ENCODE measurements around the gene CD4. TPM values are rescaled to one million over a fixed set of nuclear protein-coding genes. Genes with fewer than 3 reads are reported as not detected.

CD4 gene
- not detected in 2 replicates for total RNA-seq

DNA sequence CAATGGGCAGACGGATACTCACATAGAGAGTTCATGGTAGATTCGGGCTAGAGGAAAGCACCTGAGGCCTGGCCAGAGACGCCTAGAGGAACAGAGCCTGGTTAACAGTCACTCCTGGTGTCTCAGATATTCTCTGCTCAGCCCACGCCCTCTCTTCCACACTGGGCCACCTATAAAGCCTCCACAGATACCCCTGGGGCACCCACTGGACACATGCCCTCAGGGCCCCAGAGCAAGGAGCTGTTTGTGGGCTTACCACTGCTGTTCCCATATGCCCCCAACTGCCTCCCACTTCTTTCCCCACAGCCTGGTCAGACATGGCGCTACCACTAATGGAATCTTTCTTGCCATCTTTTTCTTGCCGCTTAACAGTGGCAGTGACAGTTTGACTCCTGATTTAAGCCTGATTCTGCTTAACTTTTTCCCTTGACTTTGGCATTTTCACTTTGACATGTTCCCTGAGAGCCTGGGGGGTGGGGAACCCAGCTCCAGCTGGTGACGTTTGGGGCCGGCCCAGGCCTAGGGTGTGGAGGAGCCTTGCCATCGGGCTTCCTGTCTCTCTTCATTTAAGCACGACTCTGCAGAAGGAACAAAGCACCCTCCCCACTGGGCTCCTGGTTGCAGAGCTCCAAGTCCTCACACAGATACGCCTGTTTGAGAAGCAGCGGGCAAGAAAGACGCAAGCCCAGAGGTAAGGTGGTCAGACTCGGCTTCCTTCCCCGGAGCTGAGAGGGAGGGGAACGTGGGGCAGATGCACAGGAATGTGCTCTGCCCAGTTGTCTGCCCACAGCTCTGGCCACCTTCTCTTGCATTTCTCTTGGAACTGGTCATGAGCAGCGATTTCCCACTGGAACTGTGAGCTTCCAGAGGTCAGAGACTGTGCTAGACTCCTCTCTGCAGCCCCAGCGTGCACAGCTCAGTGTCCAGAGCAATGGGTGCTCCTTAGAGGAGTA lies at the start of gene CD4:
Gene CD4 (plus strand): TSS at position 557 of the 953 bp plus-strand sequence. CDS start 10,611 bp downstream, outside the sequence.

DNA sequence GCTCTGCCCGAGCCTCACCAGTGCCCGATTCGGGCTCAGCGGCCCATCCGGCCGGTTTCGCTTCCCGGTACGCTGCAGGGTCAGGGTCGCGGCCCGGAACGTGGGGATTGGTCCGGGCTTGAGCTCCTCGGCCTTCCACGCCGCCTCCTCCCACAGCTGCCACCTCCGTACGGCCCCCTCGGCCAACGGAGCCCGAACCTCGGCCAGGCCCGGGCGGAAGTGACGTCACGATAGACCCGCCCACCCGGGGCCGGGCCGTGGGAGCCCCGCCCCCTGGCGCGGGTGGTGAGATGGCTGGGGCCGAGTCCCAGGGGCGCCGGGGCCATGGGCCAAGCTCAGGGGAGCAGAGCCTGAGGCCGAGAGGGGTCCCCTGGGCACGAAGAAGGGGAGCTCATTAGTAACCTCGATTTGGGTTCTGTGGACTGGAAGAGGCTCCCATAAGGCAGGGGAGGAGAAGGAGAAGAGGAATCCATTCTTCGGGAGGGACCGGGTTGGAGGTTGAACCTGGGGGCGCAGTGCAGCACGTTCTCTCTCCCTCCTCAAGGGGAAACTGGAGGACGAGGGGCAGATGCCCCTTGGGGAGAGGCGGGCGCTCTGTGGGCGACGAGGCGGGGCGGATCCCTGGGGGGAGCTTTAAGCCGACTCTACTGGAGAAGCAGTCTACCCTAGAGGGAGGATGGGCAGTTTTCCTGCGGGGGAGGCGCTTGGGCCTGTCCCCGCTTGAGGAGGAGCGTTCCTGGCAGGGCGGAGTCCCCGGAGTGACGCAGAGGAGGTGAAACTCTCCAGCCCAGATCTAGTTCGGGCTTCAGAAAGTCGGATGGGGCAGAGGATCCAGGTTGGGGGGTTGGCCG lies 36.2 kb upstream of the CD4 start, which contains the start of gene MLF2:
Gene MLF2 (minus strand): TSS at position 221 of the 851 bp plus-strand sequence. CDS start 807 bp downstream, outside the sequence.

DNA sequence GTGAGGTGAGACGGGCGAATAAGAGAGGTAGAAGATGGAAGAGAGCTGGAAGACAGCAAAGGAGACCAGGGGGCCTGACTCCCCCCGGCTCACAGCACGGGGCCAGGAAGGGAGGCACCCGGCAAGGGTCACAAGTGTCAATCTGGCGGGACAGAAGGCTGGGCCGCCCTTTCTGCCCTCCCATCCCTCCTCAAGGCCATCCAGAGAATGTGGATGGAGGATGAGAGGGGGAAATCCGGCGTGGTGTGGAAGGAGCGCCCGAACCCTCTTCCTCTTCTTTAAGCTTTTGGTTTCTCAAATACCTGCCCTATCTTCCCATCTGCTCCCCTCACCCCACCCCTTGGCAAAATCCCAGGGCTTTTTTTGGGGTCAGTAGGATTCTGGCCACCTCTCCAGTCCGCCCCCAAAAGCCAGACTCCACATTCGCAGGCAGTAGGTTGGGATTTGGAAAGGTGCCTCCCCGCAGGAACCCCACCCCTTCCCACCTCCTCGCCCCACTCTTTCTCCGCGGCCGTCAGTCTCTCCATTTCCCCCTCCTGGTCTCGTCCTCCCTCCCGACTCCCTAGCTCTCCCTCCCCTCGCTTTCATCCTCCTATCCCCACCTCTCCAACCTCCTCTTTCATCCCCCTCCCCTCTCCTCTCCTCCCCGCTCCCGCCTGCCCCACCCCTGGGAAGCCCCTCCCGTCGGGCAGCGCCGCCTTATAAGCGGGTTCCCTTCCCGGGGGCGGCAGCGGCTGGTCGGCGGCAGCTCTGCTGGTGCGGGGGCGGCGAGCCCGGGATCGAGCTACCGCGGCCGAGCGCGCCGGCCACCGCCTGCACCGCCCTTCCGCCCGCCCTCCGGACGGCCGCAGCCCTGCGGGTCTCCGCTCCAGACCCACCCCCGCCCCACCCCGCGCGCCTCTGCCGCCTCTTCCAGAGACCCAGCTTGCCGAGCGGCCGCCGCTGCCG lies 23.4 kb upstream of the CD4 start, which contains the start of gene PTMS:
Gene PTMS (plus strand): TSS at position 730 of the 948 bp plus-strand sequence. CDS start 343 bp downstream, outside the sequence.

GRCh38 chr12:6772331-6772695 lies 17.0 kb upstream of the CD4 start, which contains the start of gene LAG3:
Gene LAG3, plus strand, starts transcription at chr12:6772520. Its CDS starts 333 bp downstream, at chr12:6772853.

DNA sequence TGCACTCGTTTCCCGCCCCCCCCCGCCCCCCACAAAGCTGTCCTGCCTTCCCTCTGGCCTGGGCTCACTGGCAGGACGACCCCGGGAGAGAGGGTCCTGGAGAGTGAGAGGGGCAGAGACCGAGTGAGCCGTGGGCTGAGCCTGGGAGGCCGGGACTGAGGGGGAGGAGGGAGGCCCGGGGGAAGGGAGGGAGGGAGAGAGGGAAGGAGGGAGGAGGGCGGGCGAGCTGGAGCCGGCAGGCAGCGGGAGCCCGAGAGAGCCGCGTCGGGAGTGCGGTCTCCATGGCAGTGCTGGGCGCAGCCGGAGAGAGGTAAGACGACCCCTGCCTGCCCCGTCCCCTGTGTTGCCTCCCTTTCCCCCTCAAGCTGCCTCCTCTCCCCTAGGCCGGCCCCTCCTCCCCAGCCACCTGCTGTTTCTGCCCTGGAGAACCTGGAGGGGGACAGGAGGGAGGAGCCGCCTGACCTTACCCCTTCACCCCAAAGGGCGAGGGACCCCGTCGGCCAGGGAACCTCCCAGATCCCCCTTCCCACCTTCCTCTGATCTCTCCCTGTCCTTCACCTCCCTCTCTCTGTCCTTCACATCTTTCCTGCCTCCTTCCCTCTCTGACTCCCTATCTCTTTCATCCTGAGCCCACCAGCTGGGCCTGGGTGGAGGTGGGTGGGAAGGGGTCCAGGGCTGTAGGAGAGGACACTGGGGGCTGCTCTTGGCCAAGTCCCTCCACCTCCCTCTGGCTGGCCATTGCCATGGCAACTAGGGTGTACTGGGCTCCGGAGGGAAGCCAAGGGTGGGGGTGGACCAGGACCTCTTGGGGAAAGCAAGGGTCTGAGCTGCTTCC lies 32.5 kb downstream of the CD4 start, which contains the start of gene GPR162:
Gene GPR162 (plus strand): TSS at position 231 of the 835 bp plus-strand sequence. CDS start 2,078 bp downstream, outside the sequence.

GRCh38 chr12:6827982-6828780 lies 38.9 kb downstream of the CD4 start, which contains the start of gene P3H3:
Gene P3H3, plus strand, starts transcription at chr12:6828407. Its CDS starts 34 bp downstream, at chr12:6828441.

GRCh38 chr12:6840761-6841515 lies 51.6 kb downstream of the CD4 start, which contains the start of gene GNB3:
Gene GNB3, plus strand, starts transcription at chr12:6840925. Its CDS starts 363 bp downstream, at chr12:6841288.

GRCh38 chr12:6851153-6851920 lies 62.0 kb downstream of the CD4 start, which contains the start of gene CDCA3:
Gene CDCA3, minus strand, starts transcription at chr12:6851286. Its CDS starts 334 bp downstream, at chr12:6850952.

GRCh38 chr12:6851921-6852650 lies 62.8 kb downstream of the CD4 start, which contains the start of gene USP5:
Gene USP5, plus strand, starts transcription at chr12:6852150. Its CDS starts 30 bp downstream, at chr12:6852180.

GRCh38 chr12:6867413-6868210 lies 78.3 kb downstream of the CD4 start, which contains the start of gene TPI1:
Gene TPI1, plus strand, starts transcription at chr12:6867531. Its CDS starts 36 bp downstream, at chr12:6867567.

Other genes with a start within 250 kb of the CD4 start
- gene IFFO1, start 233.5 kb upstream of the CD4 start, total RNA-seq: 0.85 and 1.7 TPM in 2 replicates
- 24.6 and 39.4 TPM in 2 replicates for gene NOP2, start 221.2 kb upstream of the CD4 start, total RNA-seq
- gene CHD4, start 182.1 kb upstream of the CD4 start, total RNA-seq: 179 and 185 TPM in 2 replicates
- gene LPAR5, start 153.6 kb upstream of the CD4 start, total RNA-seq: 2.3 and 3.9 TPM in 2 replicates
- not detected in 2 replicates for gene ACRBP, start 142.1 kb upstream of the CD4 start, total RNA-seq
- gene ING4, start 126.4 kb upstream of the CD4 start, total RNA-seq: 14.9 and 28.7 TPM in 2 replicates
- gene ZNF384, start 100.2 kb upstream of the CD4 start, total RNA-seq: 5.8 and 6.4 TPM in 2 replicates
- not detected in 2 replicates for gene PIANP, start 88.7 kb upstream of the CD4 start, total RNA-seq
- gene COPS7A, start 65.5 kb upstream of the CD4 start, total RNA-seq: 56.6 and 68.8 TPM in 2 replicates
- 176 and 190 TPM in 2 replicates for gene MLF2, start 36.4 kb upstream of the CD4 start, total RNA-seq
- 17.7 and 26.0 TPM in 2 replicates for gene PTMS, start 23.2 kb upstream of the CD4 start, total RNA-seq
- gene LAG3, start 17.0 kb upstream of the CD4 start, total RNA-seq: 0.24 TPM in 1 of 2 replicates, not detected in the other
- 0.72 TPM in 1 of 2 replicates, not detected in the other for gene GPR162, start 32.3 kb downstream of the CD4 start, total RNA-seq
- gene P3H3, start 38.9 kb downstream of the CD4 start, total RNA-seq: 22.2 and 39.3 TPM in 2 replicates
- gene GNB3, start 51.4 kb downstream of the CD4 start, total RNA-seq: 0.24 TPM in 1 of 2 replicates, not detected in the other
- gene CDCA3, start 61.8 kb downstream of the CD4 start, total RNA-seq: under 0.01 and 2.4 TPM in 2 replicates
- 61.2 and 83.4 TPM in 2 replicates for gene USP5, start 62.6 kb downstream of the CD4 start, total RNA-seq
- gene TPI1, start 78.0 kb downstream of the CD4 start, total RNA-seq: 1,092 and 1,488 TPM in 2 replicates
- 7.2 and 7.7 TPM in 2 replicates for gene SPSB2, start 83.8 kb downstream of the CD4 start, total RNA-seq
- gene LRRC23, start 115.3 kb downstream of the CD4 start, total RNA-seq: 11.3 and 11.7 TPM in 2 replicates
- gene ENO2, start 125.1 kb downstream of the CD4 start, total RNA-seq: 6.6 and 31.1 TPM in 2 replicates
- 6.3 and 12.8 TPM in 2 replicates for gene ATN1, start 138.4 kb downstream of the CD4 start, total RNA-seq
- gene RNU7-1, start 154.3 kb downstream of the CD4 start, total RNA-seq: not detected in 2 replicates
- gene C12orf57, start 154.5 kb downstream of the CD4 start, total RNA-seq: 86.0 and 133 TPM in 2 replicates
- 8.9 and 13.0 TPM in 2 replicates for gene PTPN6, start 161.8 kb downstream of the CD4 start, total RNA-seq
- gene PHB2, start 181.1 kb downstream of the CD4 start, total RNA-seq: 218 and 285 TPM in 2 replicates
- 68.8 and 101 TPM in 2 replicates for gene EMG1, start 181.4 kb downstream of the CD4 start, total RNA-seq
- gene LPCAT3, start 228.9 kb downstream of the CD4 start, total RNA-seq: 5.5 and 6.2 TPM in 2 replicates